IPS DF 4.7 (cell line): Measurements from ENCODE around the gene ANKRD50.

ENCODE experiments used
- DNase-seq: peaks from one replicate; pipeline ENCODE4 v3.0.0-alpha.2; 2013; ENCODE audit warnings: low spot score; ENCODE audit errors: extremely low read depth

The ANKRD50 gene

DNA sequence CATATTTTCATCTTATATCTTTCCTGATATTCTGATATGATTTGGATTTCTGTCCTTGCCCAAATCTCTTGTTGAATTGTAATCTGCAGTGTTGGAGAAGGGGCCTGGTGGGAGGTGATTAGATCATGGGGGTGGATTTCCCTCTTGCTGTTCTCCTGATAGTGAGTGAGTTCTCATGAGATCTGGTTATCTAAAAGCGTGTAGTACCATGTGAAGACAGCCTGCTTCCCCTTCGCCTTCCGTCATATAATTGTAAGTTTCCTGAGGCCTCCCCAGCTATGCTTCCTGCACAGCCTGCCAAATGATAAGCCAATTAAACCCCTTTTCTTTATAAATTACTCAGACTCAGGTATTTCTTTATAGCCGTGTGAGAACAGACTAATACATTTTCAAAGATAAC, 77.2 kb downstream of the ANKRD50 start:
- DNase-seq: no peak

DNA sequence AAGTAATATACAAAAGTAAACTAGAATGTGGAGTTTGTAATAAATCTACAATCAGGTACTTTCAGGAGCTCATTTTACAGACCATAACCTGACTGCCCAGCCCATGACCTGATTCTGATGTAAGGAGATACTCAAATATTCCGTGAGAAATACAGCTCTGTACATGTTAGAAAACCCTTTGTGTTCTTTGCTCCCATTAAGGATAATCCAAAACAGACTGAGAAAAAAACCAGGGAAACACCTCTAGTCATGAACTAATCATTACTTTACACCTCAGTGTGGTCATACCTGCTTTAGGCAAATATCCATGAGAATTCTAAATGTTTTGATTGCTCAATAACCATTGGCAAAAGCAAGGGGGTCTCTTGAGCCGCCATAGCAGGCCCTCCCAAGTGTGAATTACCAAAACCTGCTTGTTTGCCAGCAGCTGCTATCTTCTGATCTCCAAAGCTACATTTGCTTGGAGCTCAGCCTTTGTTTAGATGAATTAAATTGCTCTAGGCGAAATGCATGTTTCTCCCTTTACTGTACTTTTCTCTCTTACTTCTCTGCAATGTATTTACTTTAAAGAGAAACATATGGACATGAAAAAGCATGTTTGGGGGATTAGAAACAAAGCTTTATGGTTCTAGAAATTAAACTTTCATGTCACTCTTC, 79.1 kb downstream of the ANKRD50 start:
- no peak for DNase-seq

DNA sequence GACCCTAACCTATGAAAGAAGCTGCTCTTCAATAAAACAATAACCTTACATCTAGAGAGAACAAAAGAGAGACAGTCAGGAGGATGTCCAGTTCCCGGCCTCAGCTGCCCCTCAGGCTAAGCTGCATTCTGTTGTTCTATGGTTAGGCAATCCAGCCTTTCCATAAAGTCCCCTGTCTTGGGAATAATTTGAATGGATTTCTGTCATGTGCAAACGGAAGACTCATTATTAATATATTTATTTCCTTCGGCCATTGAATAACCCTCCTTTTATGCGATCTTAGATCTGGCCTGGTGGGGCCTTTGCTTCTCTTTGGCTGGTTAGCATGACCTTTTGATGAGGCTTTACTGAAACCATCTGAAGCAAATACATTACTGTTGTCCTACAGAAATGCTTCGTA, 80.1 kb downstream of the ANKRD50 start:
- no peak for DNase-seq

DNA sequence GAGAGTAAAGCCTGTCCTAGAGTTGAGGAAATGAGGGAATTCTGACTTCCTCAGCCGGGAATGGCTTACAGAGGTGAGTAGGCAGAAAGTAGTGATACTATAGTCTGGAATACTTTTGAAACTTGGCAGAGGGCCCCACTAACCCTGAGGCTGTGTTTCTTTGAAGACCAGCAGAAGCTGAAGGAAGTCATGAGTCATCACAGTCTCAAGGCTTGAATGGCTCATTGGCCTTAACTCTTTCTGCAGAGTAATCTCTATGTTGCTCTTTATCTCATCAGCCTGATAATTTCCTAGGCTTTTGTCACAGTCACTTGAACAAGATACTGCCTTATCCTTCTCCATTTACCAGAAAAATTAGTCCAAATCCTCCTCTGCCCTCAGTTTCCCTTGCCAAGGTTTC, 80.8 kb downstream of the ANKRD50 start:
- no peak for DNase-seq

DNA sequence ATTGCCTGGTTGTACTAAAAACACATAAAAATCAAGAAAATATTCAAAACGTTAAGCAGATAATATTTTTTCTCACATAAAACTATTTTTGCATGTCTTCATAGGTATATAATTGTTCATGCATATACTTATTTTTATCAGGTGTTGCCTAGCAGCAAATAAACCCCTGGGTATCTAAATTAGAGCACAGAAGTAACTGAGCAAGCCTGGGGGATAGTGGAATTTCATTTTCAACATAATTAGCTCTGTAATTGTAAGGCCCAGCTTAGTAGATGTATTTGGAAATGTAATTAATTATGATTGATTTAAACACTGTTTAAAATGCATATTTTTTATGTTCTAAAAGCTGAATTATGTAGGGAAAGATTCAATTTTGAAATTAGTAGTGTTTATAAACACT, 82.9 kb downstream of the ANKRD50 start:
- DNase-seq: no peak
